ENCODE measurements around the gene RUBCN.
"Not testable (repeated sequence)": the region's sequence is repeated elsewhere in the genome, so short reads cannot be mapped to it uniquely, and the experiment has no call there.

The RUBCN gene

DNA sequence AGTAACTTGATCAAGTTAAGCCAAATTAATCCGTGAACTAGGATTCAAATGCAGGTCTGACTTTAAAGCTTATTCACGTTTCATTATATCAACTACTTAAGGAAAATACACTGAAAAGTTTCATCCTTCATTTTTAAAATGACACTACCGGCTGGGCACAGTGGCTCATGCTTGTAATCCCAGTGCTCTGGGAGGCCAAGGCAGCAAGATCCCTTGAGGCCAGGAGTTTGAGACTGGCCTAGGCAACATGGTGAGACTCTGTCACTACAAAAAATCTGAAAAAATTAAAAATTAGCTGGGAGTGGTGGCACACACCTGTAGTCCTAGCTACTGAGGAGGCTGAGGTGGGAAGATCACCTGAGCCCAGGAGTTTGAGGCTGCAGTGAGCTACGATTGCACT, 3.7 kb downstream of the RUBCN start:
- DNase-seq: no peak

DNA sequence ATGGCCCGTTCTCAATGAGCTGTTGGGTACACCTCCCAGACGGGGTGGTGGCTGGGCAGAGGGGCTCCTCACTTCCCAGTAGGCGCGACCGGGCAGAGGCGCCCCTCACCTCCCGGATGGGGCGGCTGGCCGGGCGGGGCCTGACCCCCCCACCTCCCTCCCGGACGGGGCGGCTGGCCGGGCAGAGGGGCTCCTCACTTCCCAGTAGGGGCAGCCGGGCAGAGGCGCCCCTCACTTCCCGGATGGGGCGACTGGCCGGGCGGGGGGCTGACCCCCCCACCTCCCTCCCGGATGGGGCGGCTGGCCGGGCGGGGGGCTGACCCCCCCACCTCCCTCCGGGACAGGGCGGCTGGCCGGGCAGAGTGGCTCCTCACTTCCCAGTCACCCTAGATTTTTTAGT, 5.2 kb downstream of the RUBCN start:
- DNase-seq: not testable (repeated sequence)

DNA sequence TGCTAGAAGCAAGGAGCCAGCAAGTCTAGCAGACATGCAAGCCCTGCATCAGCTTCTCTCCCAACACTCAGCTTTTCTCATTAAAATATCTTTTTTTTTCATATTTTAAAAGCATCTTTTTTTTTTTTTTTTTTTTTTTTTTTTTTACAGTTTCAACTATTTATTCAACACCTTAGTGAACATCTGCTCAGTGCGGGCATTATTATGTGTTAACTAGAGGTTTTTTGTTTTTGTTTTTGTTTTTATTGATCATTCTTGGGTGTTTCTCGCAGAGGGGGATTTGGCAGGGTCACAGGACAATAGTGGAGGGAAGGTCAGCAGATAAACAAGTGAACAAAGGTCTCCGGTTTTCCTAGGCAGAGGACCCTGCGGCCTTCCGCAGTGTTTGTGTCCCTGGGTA, 5.9 kb downstream of the RUBCN start:
- not testable (repeated sequence) for DNase-seq

DNA sequence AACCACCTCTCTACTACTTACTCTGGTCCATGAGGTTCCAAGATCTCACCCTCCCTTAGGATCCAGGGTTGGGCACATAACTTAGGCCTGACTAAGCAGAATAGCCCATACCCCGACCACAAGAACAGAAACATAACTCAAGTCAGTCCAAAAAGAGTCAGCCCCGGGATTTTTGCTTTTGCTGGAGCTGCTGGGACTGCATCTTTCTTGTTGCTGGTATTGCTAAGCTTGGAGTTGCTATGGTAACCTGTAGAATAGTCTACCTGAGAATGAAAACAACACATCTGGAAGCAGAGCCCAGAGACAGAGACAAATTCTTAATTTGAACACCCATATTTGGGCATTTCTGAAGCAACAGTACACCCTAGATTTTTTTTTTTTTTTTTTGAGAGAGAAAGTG, 6.5 kb downstream of the RUBCN start:
- no peak for DNase-seq

DNA sequence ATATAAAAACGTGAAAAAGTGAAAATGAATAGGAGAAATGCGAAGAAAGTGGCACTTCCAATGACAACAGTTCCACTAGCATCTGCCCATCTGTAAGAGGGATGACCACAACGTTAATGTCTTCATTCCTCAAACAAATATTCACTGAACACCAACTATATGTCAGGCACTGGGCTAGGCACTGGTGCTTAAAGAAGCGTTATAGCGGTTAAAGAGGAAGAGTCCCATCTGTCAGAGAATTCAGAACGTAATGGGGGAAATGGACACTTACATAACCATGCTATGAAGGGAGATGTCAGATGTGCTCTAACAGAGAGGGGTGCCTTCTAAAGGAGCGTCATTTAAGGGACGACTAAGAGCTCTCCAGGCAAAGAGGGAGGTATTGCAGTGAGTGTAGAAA, 8.2 kb downstream of the RUBCN start:
- DNase-seq: no peak

DNA sequence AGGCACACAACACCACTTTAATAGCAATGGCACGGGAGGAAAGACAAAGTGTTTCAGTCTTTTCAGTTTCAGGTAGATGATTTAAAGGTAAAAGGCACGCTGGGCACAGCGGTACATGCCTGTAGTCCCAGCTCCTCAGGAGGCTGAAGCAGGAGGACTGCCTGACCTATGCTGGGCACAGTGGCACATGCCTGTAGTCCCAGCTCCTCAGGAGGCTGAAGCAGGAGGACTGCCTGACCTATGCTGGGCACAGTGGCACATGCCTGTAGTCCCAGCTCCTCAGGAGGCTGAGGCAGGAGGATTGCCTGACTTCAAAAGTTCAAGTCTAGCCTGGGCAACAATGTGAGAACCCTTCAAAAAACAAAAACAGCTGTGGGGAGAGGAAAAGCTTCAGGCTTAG, 8.8 kb downstream of the RUBCN start:
- DNase-seq: not testable (repeated sequence)

DNA sequence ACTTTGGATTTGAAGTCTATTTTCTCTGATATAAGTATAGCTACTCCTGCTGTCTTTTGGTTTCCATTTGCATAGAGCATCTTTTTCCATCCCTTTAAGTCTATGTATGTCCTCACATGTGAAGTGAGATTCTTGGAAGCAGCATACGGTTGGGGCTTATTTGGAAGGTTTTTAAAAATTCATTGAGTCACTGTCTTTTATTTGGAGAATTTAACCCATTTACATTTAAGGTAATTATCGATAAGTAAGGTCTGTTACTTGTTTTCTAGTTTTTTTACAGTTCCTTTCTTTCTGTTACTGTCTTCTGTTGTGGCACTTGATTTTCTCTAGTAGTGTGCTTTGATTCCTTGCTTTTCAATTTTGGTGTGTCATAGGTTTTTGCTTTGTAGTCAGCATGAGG, 14.0 kb downstream of the RUBCN start:
- no peak for DNase-seq

DNA sequence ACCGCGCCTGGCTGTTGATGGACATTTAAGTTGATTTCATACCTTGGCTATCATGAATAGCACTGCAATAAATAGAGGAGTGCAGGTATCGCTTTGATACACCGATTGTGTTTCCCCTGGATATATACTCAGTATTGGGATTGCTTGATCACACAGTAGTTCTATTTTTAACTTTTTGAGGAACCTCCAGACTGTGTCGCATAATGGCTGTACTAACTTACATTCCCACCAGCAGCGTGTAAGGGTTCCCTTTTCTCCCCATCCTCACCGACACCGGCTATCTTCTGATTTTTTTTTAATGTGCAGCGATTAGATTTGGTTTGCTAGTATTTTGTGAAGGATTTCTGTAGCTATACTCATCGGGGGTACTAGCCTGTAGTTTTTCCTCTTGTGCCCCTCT, 16.0 kb downstream of the RUBCN start:
- DNase-seq: no peak

DNA sequence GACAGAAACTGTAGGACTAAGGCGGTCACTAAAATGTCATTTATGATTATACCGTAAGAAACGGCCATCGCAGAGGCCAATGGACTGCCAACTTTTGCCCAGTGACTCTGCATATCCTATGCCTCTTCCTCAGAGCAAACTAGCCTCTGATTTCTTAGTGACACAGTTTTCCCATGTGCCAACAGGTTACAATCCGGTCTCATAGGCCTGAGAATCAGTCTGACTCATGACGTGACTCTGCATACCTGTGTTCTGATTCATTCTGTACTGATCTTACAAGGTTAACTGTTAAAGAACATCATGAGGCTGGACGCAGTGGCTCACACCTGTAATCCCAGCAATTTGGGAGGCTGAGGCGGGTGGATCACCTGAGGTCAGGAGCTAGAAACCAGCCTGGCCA, 17.8 kb downstream of the RUBCN start:
- DNase-seq: no peak

DNA sequence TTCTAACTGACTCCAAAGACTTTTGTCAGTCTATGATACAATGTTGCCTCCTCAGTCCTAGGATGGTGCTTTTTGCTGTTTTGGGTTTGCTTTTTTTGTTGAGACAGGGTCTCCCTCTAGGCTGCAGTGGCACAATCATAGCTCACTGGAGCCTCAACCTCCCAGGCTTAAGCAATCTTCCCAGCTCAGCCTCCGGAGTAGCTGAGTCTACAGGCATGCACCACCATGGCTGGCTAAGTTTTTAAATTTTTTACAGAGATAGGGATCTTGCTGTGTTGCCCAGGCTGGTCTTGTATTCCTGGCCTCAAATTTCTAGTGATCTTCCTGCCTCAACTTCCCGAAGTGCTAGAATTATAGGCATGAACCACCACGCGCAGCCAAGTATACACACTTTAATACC, 22.5 kb downstream of the RUBCN start:
- no peak for DNase-seq

DNA sequence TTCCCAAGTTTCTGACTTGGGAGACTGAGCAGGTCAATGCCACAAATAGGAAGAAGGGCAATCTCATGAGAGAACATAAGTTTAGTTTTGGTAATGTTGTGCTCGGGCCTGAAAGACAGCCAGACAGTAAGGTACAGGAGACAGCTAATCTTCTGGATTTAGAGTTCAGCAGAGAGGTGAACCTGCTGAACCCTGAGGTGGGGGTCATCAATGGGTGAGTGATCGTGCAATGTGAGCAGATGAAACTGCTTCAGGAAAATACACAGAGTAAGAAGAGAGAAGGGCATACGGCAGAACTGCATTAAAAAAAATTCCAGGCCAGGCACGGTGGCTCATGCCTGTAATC, 23.3 kb downstream of the RUBCN start:
- no peak for DNase-seq

DNA sequence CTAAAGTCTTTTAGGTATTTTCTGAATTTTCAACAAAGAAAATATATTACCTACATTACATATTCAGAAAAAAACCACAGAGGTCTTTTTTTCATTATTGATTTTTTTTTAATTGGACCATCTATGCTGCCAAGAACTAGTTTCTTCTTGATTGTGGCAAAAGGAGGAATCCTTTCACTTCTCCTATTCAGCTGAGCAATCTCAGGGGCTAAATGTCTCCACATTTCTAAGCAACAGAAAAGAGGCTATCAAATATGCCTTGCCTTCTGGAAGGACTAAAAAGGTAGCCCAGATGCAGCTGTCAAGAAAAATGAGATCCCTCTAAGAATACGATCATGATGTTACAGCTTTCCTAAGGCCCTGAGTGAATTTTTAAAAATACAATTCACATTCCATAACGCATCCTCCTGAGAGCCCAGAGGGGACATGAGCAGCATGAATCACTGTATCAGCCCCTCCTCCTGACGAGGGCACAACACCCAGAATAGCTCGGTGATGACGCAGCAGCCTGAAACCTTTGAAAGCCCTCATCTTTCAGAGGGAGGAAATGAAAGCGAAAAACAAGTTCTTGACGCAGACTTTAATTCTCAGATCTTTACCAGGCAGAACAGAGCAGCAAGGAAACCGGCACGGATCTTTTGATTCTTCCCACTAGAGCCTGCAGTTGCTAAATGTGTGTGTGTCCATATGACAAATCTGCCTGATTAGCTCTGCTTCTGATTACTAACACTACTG, 24.6 kb downstream of the RUBCN start:
- peak; percentile 92 for DNase-seq

DNA sequence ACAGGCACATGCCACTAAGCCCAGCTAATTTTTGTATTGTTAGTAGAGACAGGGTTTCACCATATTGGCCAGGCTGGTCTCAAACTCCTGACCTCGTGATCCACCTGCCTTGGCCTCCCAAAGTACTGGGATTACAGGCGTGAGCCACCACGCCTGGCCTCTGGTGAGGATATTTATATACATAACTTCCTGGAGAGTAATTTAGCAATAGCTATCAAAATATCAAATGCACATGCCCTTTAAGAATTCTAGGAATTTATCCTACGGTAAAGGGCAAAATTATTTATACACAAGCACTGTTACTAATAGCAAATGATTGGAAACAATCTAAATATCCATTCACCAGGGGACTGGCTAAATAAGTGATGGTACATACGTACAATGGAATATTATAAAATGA, 25.7 kb downstream of the RUBCN start:
- not testable (repeated sequence) for DNase-seq

DNA sequence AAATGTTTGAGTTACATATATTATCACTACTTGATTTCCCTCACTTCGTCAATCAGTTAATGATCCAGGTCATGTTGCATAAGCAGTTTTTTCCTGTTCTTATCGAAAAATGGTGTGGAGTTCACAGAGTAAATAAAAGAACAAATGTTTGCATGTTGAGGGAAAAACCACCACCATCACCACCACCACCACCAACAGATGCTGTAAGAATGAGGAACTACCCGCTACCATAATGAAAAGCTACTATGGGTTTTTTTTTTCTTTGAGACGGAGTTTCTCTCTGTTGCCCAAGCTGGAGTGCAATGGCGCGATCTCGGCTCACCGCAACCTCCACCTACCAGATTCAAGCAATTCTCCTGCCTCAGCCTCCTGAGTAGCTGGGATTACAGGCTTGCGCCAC, 27.6 kb downstream of the RUBCN start:
- DNase-seq: peak; percentile 25

DNA sequence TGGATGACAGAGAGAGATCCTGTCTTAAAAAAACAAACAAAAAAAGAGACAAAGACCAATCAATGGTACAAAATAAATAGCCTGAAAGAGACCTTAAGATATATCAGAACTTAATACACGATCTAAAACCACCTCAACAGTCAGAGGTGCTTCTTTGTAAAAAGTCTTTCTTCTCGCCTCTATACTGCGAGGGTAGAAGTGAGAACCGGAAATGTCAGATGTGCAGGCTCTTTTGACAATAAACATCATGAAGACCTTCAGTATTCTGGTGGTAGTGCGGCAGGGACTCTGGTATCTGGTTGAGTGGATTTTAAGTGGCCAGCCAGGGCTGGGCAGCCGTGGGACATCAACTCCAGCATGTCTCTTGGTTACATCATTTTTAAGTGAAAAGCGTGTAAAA, 30.0 kb downstream of the RUBCN start:
- DNase-seq: no peak

DNA sequence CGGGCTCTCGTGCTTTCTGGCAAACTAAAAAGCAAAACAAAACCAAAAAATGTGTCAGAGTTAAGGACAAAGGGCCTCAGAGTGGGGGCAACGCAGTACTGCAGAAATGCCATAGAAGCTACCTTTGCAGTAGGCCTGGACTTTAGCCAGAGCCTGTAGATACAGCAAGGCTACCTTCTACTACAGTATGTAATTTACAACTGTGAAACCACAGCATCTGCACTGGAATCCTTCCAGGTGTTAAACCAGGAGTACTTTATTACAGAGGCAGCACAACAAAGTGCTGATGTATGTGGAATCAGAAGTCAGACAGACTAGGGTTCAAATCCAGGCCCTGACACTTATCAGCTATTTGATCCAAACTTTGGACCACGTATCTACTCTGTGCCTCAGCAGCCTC, 34.9 kb downstream of the RUBCN start:
- DNase-seq: no peak

DNA sequence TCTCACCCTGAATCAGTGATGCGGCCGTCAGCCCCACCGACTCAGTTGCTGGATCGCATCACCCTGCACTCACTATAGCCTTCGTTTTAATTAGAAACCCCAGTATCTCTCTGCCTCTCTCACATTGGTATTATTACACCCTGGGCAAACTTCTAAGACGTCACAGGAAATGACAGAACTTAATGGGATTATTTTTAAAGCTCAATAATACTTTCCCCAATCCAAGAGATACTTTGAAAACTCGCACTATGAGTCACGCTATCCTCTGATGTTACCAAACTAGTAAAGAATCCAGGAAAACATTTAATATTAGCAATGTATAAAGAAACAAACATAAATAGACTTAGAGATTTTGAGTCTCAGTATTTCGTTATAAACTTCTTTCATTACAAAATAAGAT, 36.6 kb downstream of the RUBCN start:
- no peak for DNase-seq

DNA sequence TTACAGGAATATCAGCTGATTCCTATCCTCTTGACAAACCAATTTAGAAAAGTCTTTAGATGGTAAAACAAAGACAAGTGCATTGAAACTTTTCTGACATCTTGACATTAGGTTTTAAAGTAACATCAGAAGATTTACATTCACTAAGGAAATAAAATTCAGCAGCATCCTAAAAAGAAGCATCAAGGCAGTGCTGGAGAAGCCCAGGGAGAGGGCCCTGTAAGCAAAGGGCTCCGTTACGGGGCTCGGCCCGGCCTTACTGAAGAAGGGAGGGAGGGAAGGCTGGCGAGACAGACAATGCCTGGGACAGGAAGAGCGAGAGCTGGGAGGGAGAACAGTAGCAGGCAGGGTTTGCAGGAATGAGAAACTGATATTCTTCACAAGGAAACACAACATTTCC, 39.3 kb downstream of the RUBCN start:
- DNase-seq: no peak

DNA sequence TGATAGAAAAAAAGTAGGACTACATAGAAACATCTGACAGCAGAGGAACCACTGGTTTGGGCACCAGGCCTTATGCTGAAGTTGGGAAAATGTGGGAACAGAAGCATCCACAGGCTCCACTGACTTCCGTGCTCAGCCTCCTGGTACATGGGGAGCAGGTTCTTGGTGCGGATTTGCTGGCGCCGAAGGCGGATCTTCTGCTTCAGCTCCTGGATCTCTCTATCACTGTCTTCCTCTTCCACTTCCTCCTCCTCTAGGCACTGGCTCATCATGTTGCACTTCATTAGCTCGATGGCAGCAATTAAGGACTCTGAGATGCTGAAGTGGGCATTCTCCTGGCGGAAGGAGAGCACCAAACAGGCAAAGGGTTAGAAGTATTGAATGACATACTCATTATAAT, 42.5 kb downstream of the RUBCN start:
- DNase-seq: no peak

DNA sequence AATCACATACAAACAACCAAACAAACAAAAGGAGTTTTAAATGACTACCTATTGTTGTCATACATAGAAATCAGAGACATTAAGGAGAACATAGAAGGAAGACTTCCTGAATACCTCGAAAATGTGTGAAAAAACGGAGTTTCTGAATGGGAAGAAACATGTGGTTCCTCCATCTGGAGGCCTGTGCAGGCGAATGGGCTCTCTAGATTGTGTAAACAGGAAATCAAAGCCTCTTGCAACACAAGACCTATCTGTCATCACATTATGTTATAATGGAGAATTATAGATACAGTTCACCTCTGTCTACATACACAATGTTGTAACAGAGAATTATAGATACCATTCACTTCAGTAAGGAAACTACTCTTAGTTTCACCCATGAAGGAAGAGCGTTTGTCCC, 44.1 kb downstream of the RUBCN start:
- no peak for DNase-seq

DNA sequence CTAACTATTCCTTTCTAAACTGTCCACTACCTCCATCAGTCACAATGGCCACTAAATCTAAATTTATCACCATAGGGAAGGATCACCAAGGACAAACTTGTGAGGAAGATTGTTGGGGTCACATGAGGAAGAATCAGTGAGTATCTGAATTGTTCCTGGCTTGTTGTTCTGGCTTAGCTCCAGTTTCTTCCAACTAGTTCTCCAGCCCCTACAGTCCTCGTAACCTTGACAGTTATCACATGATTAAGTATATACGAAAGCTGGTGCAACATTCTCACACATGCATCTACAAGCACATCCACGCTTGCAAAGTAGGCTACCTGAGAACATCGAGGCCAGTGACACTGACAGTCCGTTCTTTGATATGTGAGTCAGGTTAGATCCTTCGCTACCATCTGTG, 46.0 kb downstream of the RUBCN start:
- no peak for DNase-seq

DNA sequence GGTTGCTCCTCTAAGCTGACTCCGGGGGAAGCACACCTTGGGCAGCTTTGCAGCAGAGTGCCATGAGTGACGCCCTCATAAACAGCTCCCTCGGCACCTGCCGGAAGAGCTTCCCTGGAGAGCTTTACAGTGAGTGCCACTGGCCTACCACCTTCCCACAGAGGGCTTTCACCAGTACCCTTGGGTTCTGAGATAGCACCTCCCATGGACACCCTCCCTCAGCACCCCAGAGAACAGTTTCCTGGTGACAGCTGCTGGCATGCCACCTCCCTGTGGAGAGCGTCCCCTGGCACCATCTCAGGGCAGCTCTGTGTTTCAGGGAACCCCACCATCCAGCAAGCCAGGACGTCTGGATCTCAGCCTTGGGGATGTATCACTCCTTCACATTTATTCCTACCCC, 49.1 kb downstream of the RUBCN start:
- no peak for DNase-seq

DNA sequence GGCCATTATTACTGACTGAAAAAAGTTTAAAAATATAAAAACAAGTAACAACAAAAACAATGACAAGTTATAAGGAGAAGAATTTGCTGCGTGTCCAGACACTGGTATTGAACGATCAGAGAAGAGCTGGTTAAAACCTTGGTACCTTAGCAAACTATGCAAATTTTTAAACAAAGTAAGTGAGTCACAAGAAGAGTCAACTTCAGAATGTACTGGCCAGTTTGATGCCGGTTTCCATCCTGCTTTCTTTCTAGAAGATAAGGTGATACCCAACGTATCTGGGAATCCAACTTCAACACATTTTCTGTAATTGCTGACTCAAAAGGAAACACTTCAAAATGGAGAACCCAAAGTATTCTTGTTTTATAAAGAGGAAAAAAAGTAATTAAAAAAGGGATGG, 49.8 kb downstream of the RUBCN start:
- DNase-seq: no peak

DNA sequence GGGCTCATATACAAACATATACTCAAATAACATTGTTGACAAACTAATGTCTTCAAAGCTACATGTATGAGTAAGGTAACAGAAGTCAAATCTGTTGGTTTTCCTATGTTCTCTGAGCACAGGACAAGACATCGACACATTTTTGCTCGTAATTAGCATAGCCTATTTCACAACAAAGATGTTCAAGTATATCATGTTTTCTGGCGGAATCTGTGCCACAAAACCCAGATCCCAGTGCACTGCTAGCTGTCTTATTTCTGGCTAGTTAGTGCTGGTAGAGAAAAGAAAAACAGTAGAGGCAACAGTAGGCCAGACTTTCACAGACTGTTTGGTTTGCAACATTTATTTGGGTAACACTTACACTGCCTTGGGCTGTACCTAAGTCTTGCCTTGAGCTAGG, 51.2 kb downstream of the RUBCN start:
- DNase-seq: no peak

DNA sequence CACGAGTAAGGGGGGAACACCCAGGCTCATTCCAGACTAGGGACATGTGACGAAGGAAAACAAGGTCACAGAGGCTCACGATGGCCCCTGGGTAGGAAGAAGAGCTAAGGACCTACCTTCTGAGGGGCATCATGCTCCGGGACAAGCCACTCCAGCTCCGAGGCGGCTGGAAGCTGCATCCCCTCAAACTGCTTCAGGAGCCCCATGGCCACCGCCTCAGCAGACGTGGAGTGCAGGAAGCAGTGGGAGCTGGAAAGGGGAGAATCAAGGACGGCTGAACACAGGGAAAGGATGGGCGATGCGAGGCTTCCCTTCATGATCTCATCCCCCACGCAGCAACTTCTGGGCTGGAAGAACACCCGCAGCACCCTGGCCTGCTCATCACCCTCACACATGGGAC, 53.5 kb downstream of the RUBCN start:
- DNase-seq: no peak

DNA sequence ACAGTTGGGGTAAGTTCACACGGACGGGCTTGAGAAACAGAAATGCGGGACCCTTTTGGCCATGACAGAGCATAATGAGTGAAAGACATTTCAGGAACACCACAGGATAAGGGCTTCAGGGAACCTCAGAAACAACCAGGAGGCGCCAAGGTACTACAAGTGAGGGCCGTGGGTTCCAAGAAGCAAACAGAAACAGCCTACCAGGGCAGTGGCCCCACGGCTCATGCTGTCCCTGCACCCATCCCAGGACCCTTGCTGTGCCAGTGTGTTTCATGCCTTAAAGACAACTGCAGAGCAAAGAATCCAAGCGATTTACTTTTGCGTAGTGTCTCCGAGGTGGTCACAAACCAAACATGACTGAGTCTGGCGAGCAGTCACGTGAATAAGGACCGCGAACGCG, 54.0 kb downstream of the RUBCN start:
- no peak for DNase-seq

Data from CD4-positive, alpha-beta T cell treated with Interleukin-15 for 1 hour (primary cell).